H1 (cell line): ENCODE data around the gene FRRS1. TPM values are rescaled to one million over a fixed set of nuclear protein-coding genes. Genes with fewer than 3 reads are reported as not detected.

Experiments used
- CTCF ChIA-PET: fragments of 300-600 bp; sonication (Branson Sonifier 250); formaldehyde crosslinking; loops from one replicate; lab custom pipeline; 2021; ENCODE audit not compliant: partially characterized antibody; lab: Charles Lee
- POLR2A ChIA-PET: fragments of 300-600 bp; sonication (Branson Sonifier 250); formaldehyde crosslinking; loops from one replicate; lab custom pipeline; 2021; ENCODE audit warnings: inconsistent platforms; ENCODE audit not compliant: partially characterized antibody; lab: Charles Lee
- DNase-seq, 2 experiments: peaks; one replicate each; pipeline versions ENCODE4 v3.0.0 to v3.0.0-alpha.2; 2010 to 2022; ENCODE audit warnings: low spot score in 2 of 2, low read depth in 1 of 2, mixed read lengths in 1 of 2
- FAIRE-seq: peaks from 2 replicates; lab custom pipeline; 2011; peaks lifted over from hg19 to GRCh38; lab: Jason Lieb, UNC
- H2AFZ ChIP-seq: 2 replicates; pipeline ENCODE4 v1.8.1; 2012; ENCODE audit warnings: low read length, inconsistent platforms
- H2AK5ac ChIP-seq: 2 replicates; pipeline ENCODE4 v1.6.1; 2013; ENCODE audit warnings: low read depth, low read length
- H2BK120ac ChIP-seq: replicated peaks from 2 replicates; pipeline ENCODE3; 2013; ENCODE audit warnings: low read depth, low read length, inconsistent platforms
- H2BK12ac ChIP-seq: 2 replicates; pipeline ENCODE4 v1.6.1; 2013; ENCODE audit warnings: low read depth, low read length
- H2BK15ac ChIP-seq: 2 replicates; pipeline ENCODE4 v1.6.1; 2013; ENCODE audit warnings: low read length
- H2BK20ac ChIP-seq: 2 replicates; pipeline ENCODE4 v1.6.1; 2013; ENCODE audit warnings: low read length
- H2BK5ac ChIP-seq: 2 replicates; pipeline ENCODE4 v1.6.1; 2013; ENCODE audit warnings: low read depth, low read length
- H3K14ac ChIP-seq: 2 replicates; pipeline ENCODE4 v1.6.1; 2013; ENCODE audit warnings: inconsistent platforms; ENCODE audit not compliant: insufficient read length
- H3K18ac ChIP-seq: 2 replicates; pipeline ENCODE4 v1.6.1; 2013; ENCODE audit warnings: low read length; ENCODE audit errors: extremely low read depth
- H3K23ac ChIP-seq: 2 replicates; pipeline ENCODE4 v1.6.1; 2013; ENCODE audit warnings: inconsistent platforms; ENCODE audit not compliant: insufficient read length
- H3K23me2 ChIP-seq: 2 replicates; pipeline ENCODE4 v1.6.1; 2013; ENCODE audit warnings: low read depth, low read length
- H3K27ac ChIP-seq: 2 replicates; pipeline ENCODE4 v1.6.1; 2011; ENCODE audit warnings: low read depth, low read length, inconsistent platforms
- H3K27me3 ChIP-seq, 4 experiments: replicated peaks in 1 of 4; 1 replicate in 1 of 4; 2 replicates in 3 of 4; pipeline versions ENCODE4 v1.6.1 to v1.8.1; 2011 to 2013; ENCODE audit warnings: low read length in 3 of 4, mild to moderate bottlenecking in 3 of 4, inconsistent platforms in 2 of 4, mixed read lengths in 2 of 4, moderate library complexity in 1 of 4; ENCODE audit not compliant: control insufficient read depth in 3 of 4, insufficient read depth in 3 of 4; ENCODE audit errors: extremely low read depth in 1 of 4
- H3K36me3 ChIP-seq, 4 experiments: 2 replicates each; pipeline versions ENCODE4 v1.6.1 to v1.8.1; 2011 to 2013; ENCODE audit warnings: mild to moderate bottlenecking in 4 of 4, low read length in 3 of 4, moderate library complexity in 2 of 4, control low read depth in 1 of 4, inconsistent platforms in 1 of 4; ENCODE audit not compliant: insufficient read depth in 4 of 4, control insufficient read depth in 2 of 4
- H3K4ac ChIP-seq: replicated peaks from 2 replicates; pipeline ENCODE3; 2013; ENCODE audit warnings: low read length, low read depth, mixed read lengths, inconsistent platforms; ENCODE audit not compliant: insufficient read length
- H3K4me1 ChIP-seq, 4 experiments: replicated peaks in 1 of 4; 1 replicate in 1 of 4; 2 replicates in 3 of 4; pipeline versions ENCODE4 v1.6.1 to v1.8.1; 2011 to 2013; ENCODE audit warnings: low read length in 3 of 4, inconsistent platforms in 2 of 4, mixed read lengths in 1 of 4; ENCODE audit not compliant: insufficient read depth in 4 of 4, control insufficient read depth in 3 of 4
- H3K4me2 ChIP-seq, 2 experiments: 2 replicates each; pipeline versions ENCODE4 v1.6.1 to v1.8.1; 2011 to 2013; ENCODE audit warnings: low read depth in 2 of 2, low read length in 2 of 2, control low read depth in 1 of 2, inconsistent platforms in 1 of 2, mild to moderate bottlenecking in 1 of 2; ENCODE audit not compliant: insufficient read depth in 1 of 2
- H3K4me3 ChIP-seq, 4 experiments: fragments of 200-600, 300-600 bp in 1 of 4; sonication (generic), shearing (Covaris generic), sonication (Bioruptor Twin) in 1 of 4; 2 replicates each; pipeline versions ENCODE4 v1.5.1 to v1.8.1; 2011 to 2016; ENCODE audit warnings: low read length in 4 of 4, low read depth in 3 of 4, control low read depth in 2 of 4, inconsistent platforms in 2 of 4, mild to moderate bottlenecking in 2 of 4, mixed read lengths in 1 of 4, moderate library complexity in 1 of 4; ENCODE audit not compliant: insufficient read depth in 2 of 4; ENCODE audit errors: extremely low read depth in 1 of 4
- H3K56ac ChIP-seq: replicated peaks from 2 replicates; pipeline ENCODE3; 2013; ENCODE audit warnings: low read depth, mild to moderate bottlenecking, mixed read lengths, low read length, inconsistent platforms; ENCODE audit not compliant: insufficient read length
- H3K79me1 ChIP-seq: 2 replicates; pipeline ENCODE4 v1.6.1; 2013; ENCODE audit warnings: low read depth, low read length, control low read depth
- H3K79me2 ChIP-seq, 2 experiments: 2 replicates each; pipeline versions ENCODE4 v1.6.1 to v1.8.1; 2012 to 2013; ENCODE audit warnings: low read length in 2 of 2, mild to moderate bottlenecking in 2 of 2, inconsistent platforms in 1 of 2; ENCODE audit not compliant: insufficient read depth in 2 of 2, control insufficient read depth in 1 of 2
- H3K9ac ChIP-seq, 4 experiments: replicated peaks in 1 of 4; 1 replicate in 1 of 4; 2 replicates in 3 of 4; pipeline versions ENCODE4 v1.6.1 to v1.8.1; 2011 to 2013; ENCODE audit warnings: low read depth in 3 of 4, low read length in 3 of 4, control low read depth in 2 of 4, mild to moderate bottlenecking in 2 of 4, moderate library complexity in 2 of 4, inconsistent platforms in 1 of 4; ENCODE audit errors: extremely low read depth in 1 of 4
- H3K9me3 ChIP-seq, 2 experiments: 2 replicates each; pipeline versions ENCODE4 v1.6.1 to v1.8.1; 2012 to 2013; ENCODE audit warnings: mild to moderate bottlenecking in 2 of 2, moderate library complexity in 2 of 2, control low read depth in 1 of 2, inconsistent platforms in 1 of 2, low read depth in 1 of 2, low read length in 1 of 2, mixed read lengths in 1 of 2; ENCODE audit not compliant: insufficient read depth in 2 of 2
- H4K20me1 ChIP-seq, 2 experiments: replicated peaks in 1 of 2; 2 replicates each; pipeline versions ENCODE3 to v1.8.1; 2011 to 2013; ENCODE audit warnings: inconsistent platforms in 2 of 2, low read length in 2 of 2, mild to moderate bottlenecking in 1 of 2; ENCODE audit not compliant: insufficient read depth in 2 of 2, control insufficient read depth in 1 of 2
- H4K5ac ChIP-seq: 2 replicates; pipeline ENCODE4 v1.6.1; 2013; ENCODE audit warnings: low read length, low read depth, mixed read lengths, inconsistent platforms; ENCODE audit not compliant: insufficient read length
- H4K8ac ChIP-seq: 2 replicates; pipeline ENCODE4 v1.8.0; 2013; ENCODE audit warnings: mild to moderate bottlenecking, moderate library complexity, low read length, inconsistent platforms; ENCODE audit not compliant: insufficient read depth; ENCODE audit errors: extremely low read depth
- H4K91ac ChIP-seq: replicated peaks from 2 replicates; pipeline ENCODE3; 2013; ENCODE audit warnings: low read length, mixed read lengths, inconsistent platforms; ENCODE audit not compliant: insufficient read length
- BCL11A ChIP-seq, 2 experiments: IDR thresholded peaks; one replicate each; pipeline ENCODE4 v1.6.1; 2011; ENCODE audit warnings: low read depth in 2 of 2, low read length in 2 of 2, mild to moderate bottlenecking in 2 of 2
- JUND ChIP-seq: IDR thresholded peaks from 2 replicates; pipeline ENCODE4 v1.6.1; 2011; ENCODE audit warnings: mild to moderate bottlenecking, improper control_type of control experiment, low read length
- POLR2AphosphoS5 ChIP-seq: IDR thresholded peaks from 2 replicates; pipeline ENCODE4 v1.6.1; 2011; ENCODE audit warnings: low read depth, low read length
- SAP30 ChIP-seq: fragments of 300-600 bp; sonication (generic); IDR thresholded peaks from 2 replicates; pipeline ENCODE4 v1.7.1; 2012; ENCODE audit warnings: low read length, moderate library complexity, mild to moderate bottlenecking, inconsistent platforms; ENCODE audit not compliant: insufficient read depth, insufficient replicate concordance
- SIX5 ChIP-seq: IDR thresholded peaks from 2 replicates; pipeline ENCODE4 v1.6.1; 2011; ENCODE audit warnings: mild to moderate bottlenecking, low read depth, low read length
- USF2 ChIP-seq: IDR thresholded peaks from 2 replicates; pipeline ENCODE4 v1.6.1; 2011; ENCODE audit warnings: low read length, improper control_type of control experiment
- WGBS, 2 experiments: shearing (Covaris generic) in 1 of 2; methylation state at CpG; one replicate each; pipeline versions ENCODE4 v1.1.6 to v1.1.7; 2013 to 2015; ENCODE audit warnings: low lambda C conversion rate in 2 of 2, mixed read lengths in 2 of 2, inconsistent platforms in 1 of 2, low coverage in 1 of 2, missing lambda C conversion rate in 1 of 2; ENCODE audit not compliant: insufficient replicate concordance in 2 of 2, insufficient coverage in 1 of 2, insufficient read length in 1 of 2; ENCODE audit errors: extremely low coverage in 1 of 2, missing lambda C conversion rate in 1 of 2; 5-methylcytosine and 5-hydroxymethylcytosine counted together
- polyA plus RNA-seq, 7 experiments: library from polyadenylated mRNA; depleted of rRNA in 3 of 7; stranded (reverse) in 5 of 7; unstranded in 2 of 7; fragments of >200 nt in 5 of 7; fragments of 200-250 nt in 2 of 7; gene quantifications; 1 replicate in 5 of 7; 2 replicates in 1 of 7; 4 replicates in 1 of 7; pipeline versions ENCODE4 v1.2.1 to v1.2.3, GENCODE V29; 2011 to 2013; ENCODE audit warnings: missing spikeins in 2 of 7, mixed read lengths in 2 of 7
- total RNA-seq: library from RNA; stranded (reverse); fragmentation: NEBNext Ultra II Directional; extraction: Animal tissue kit (Norgen Biotek cat#: 25700); gene quantifications from 2 replicates; pipeline ENCODE4 v1.2.1, GENCODE V29; 2021

FRRS1 gene
- total and polyA plus RNA-seq, 2 of the 8 experiments (the other 6 are each of a cell fraction or from before 2014, with no cell fraction given), result 3.5 to 6.5 TPM

- DNase-seq, result no peak
- no peak overlapping the region for H2BK5ac ChIP-seq
- H4K20me1 ChIP-seq, result no peaks in the 10 kb centered on the region
- no peak overlapping the region for H2BK120ac ChIP-seq
- no peaks in the 10 kb centered on the region for H3K4me1 ChIP-seq
- H3K36me3 ChIP-seq, result no peaks in the 10 kb centered on the region
- no peak overlapping the region for H3K56ac ChIP-seq
- H3K4me3 ChIP-seq, result no peak overlapping the region
- H4K91ac ChIP-seq, result no peak overlapping the region
- H3K27ac ChIP-seq, result no peak overlapping the region
- H3K27me3 ChIP-seq, result no peaks in the 10 kb centered on the region
- no peak overlapping the region for H3K23ac ChIP-seq
- POLR2A ChIA-PET, result no interaction called here
- H3K9me3 ChIP-seq, result no peaks in the 10 kb centered on the region
- H4K8ac ChIP-seq, result no peak overlapping the region
- FAIRE-seq, result peak; percentile 76
- no peak overlapping the region for H2AK5ac ChIP-seq
- no peak overlapping the region for H2BK12ac ChIP-seq
- no peaks in the 10 kb centered on the region for H3K79me2 ChIP-seq
- H3K18ac ChIP-seq, result no peak overlapping the region
- no peaks in the 10 kb centered on the region for H3K23me2 ChIP-seq
- no peak overlapping the region for H2BK20ac ChIP-seq
- no peak overlapping the region for H2AFZ ChIP-seq
- no peaks in the 10 kb centered on the region for H3K79me1 ChIP-seq
- no peak overlapping the region for H4K5ac ChIP-seq
- no peak overlapping the region for H3K9ac ChIP-seq
- 72% methylated on average over 2 of the region's 2 CpGs; no CpG with 5 or more reads in 1 of the 2 experiments for WGBS, 2 experiments
- no peak overlapping the region for H3K4ac ChIP-seq
- no peak overlapping the region for H2BK15ac ChIP-seq
- CTCF ChIA-PET, result no interaction called here
- H3K4me2 ChIP-seq, result no peak overlapping the region
- H3K14ac ChIP-seq, result no peak overlapping the region
- TF ChIP-seq SAP30 (no peak), JUND (no peak), SIX5 (peak; percentile 61), POLR2AphosphoS5 (no peak), BCL11A (IDR thresholded peaks at IDR 0.05; ENCODE audit: low read depth in 2 of 2, low read length in 2 of 2) (no peak), USF2 (0 out of 2 replicates have a peak, but pooled peaks have one; percentile 30)
- TF ChIP-seq, all 59 proteins: peak for 2
These were observed 89.0 kb downstream of the FRRS1 start for GRCh38 chr1:99677416-99677815.
